PC-9 (cell line): Measurements from ENCODE around the gene LMOD1. TPM values are rescaled to one million over a fixed set of nuclear protein-coding genes. Genes with fewer than 3 reads are reported as not detected.
A peak's percentile ranks its signal among the peaks of the same experiment; 100 is the strongest.

Experiments used
- BruUV-seq: library from RNA; stranded (reverse); fragments of 400-500 nt; replicated peaks from 2 replicates; lab custom pipeline; 2021; lab: Mats Ljungman, UMichigan
- CTCF ChIA-PET: fragments of 300-600 bp; sonication (Branson Sonifier 250); formaldehyde crosslinking; loops from one replicate; lab custom pipeline; 2022; ENCODE audit warnings: antibody characterized with exemption; lab: Charles Lee
- POLR2A ChIA-PET: fragments of 300-600 bp; sonication (Branson Sonifier 250); formaldehyde crosslinking; loops from one replicate; lab custom pipeline; 2022; ENCODE audit warnings: antibody characterized with exemption; ENCODE audit not compliant: unreplicated experiment; lab: Charles Lee
- DNase-seq, 2 experiments: peaks; one replicate each; pipeline versions ENCODE4 v3.0.0 to v3.0.0-alpha.2; 2015 to 2022; ENCODE audit warnings: mixed read lengths in 1 of 2
- H2AFZ ChIP-seq: fragments of 200-600 bp; sonication (generic); 2 replicates; pipeline ENCODE4 v1.8.1; 2017; ENCODE audit warnings: antibody characterized with exemption
- H3F3A ChIP-seq: fragments of 200-600 bp; sonication (generic); 2 replicates; pipeline ENCODE4 v1.8.1; 2017; ENCODE audit warnings: antibody characterized with exemption, mild to moderate bottlenecking, low read depth; ENCODE audit not compliant: insufficient read depth
- H3K27ac ChIP-seq: fragments of 200-600 bp; sonication (generic); 2 replicates; pipeline ENCODE4 v1.6.1; 2016; ENCODE audit warnings: mixed run types
- H3K27me3 ChIP-seq: fragments of 200-600 bp; sonication (generic); 2 replicates; pipeline ENCODE4 v1.6.1; 2016; ENCODE audit warnings: low read depth, mixed run types; ENCODE audit not compliant: insufficient read depth
- H3K36me3 ChIP-seq: fragments of 200-600 bp; sonication (generic); 2 replicates; pipeline ENCODE4 v1.6.1; 2016; ENCODE audit warnings: low read depth, mixed run types
- H3K4me1 ChIP-seq: fragments of 200-600 bp; sonication (generic); replicated peaks from 2 replicates; pipeline ENCODE4 v1.6.1; 2016; ENCODE audit warnings: mixed run types; ENCODE audit not compliant: insufficient read depth
- H3K4me2 ChIP-seq: fragments of 200-600 bp; sonication (generic); 2 replicates; pipeline ENCODE4 v1.6.1; 2017; ENCODE audit warnings: mixed run types
- H3K4me3 ChIP-seq: fragments of 200-600 bp; sonication (generic); 2 replicates; pipeline ENCODE4 v1.6.1; 2016; ENCODE audit warnings: mixed run types
- H3K79me2 ChIP-seq: fragments of 200-600 bp; sonication (generic); 2 replicates; pipeline ENCODE4 v1.6.1; 2017; ENCODE audit warnings: low read depth, mixed run types
- H3K9me2 ChIP-seq: fragments of 200-600 bp; sonication (generic); 2 replicates; pipeline ENCODE4 v1.8.1; 2017; ENCODE audit warnings: mild to moderate bottlenecking; ENCODE audit not compliant: insufficient read depth
- H3K9me3 ChIP-seq: fragments of 200-600 bp; sonication (generic); 2 replicates; pipeline ENCODE4 v1.8.1; 2016; ENCODE audit warnings: low read depth; ENCODE audit not compliant: insufficient read depth
- H4K20me1 ChIP-seq: fragments of 200-600 bp; sonication (generic); 2 replicates; pipeline ENCODE4 v1.8.1; 2017; ENCODE audit not compliant: insufficient read depth
- CTCF ChIP-seq: fragments of 200-600 bp; sonication (generic); conservative IDR thresholded peaks from 2 replicates; pipeline ENCODE4 v1.6.1; 2017; ENCODE audit warnings: mixed run types, antibody characterized with exemption, mild to moderate bottlenecking, moderate library complexity
- EZH2 ChIP-seq: fragments of 200-600 bp; sonication (generic); IDR thresholded peaks from 2 replicates; pipeline ENCODE4 v1.8.0; 2017; ENCODE audit warnings: antibody characterized with exemption, low read depth
- intact Hi-C: fragments of 100-400 bp; cut with micrococcal nuclease; formaldehyde crosslinking; loops from one replicate; pipeline ENCODE4 v1.10.0; 2022; ENCODE audit not compliant: unreplicated experiment
- total RNA-seq: library from RNA; stranded (reverse); gene quantifications from 2 replicates; pipeline ENCODE4 v1.2.3, GENCODE V29; 2021

The LMOD1 gene
- total RNA-seq, 1 experiment from 2014 or later = 0.74 TPM

GRCh38 chr1:201891451-201892045 lies 54.8 kb downstream of the LMOD1 start:
- H3F3A ChIP-seq = peaks cover 27% of the 10 kb centered on the region
- H3K27me3 ChIP-seq = no peaks in the 10 kb centered on the region
- H3K9me2 ChIP-seq = no peaks in the 10 kb centered on the region
- TF ChIP-seq EZH2 (no peak), CTCF (no peak)
- H3K4me3 ChIP-seq = no peak overlapping the region
- intact Hi-C loops = no loop called here
- no peak overlapping the region for H3K4me2 ChIP-seq
- no peaks in the 10 kb centered on the region for H3K36me3 ChIP-seq
- H3K4me1 ChIP-seq = peaks cover 15% of the 10 kb centered on the region
- H2AFZ ChIP-seq = no peak overlapping the region
- H4K20me1 ChIP-seq = no peaks in the 10 kb centered on the region
- no TSS peak for BruUV-seq
- CTCF ChIA-PET = no interaction called here
- H3K27ac ChIP-seq = no peak overlapping the region
- no peak for DNase-seq
- no peaks in the 10 kb centered on the region for H3K9me3 ChIP-seq
- POLR2A ChIA-PET = no interaction called here
- H3K79me2 ChIP-seq = no peaks in the 10 kb centered on the region

- Histone ChIP-seq H2AFZ (no peak overlapping the region), H3K4me2 (no peak overlapping the region), H4K20me1 (no peaks in the 10 kb centered on the region), H3K4me1 (peaks cover 15% of the 10 kb centered on the region), H3K27ac (no peak overlapping the region), H3K9me2 (no peaks in the 10 kb centered on the region), H3K79me2 (no peaks in the 10 kb centered on the region), H3K36me3 (no peaks in the 10 kb centered on the region), H3K9me3 (no peaks in the 10 kb centered on the region), H3F3A (peaks cover 22% of the 10 kb centered on the region), H3K27me3 (no peaks in the 10 kb centered on the region), H3K4me3 (no peak overlapping the region)
- TF ChIP-seq CTCF (no peak), EZH2 (no peak)
- intact Hi-C loops = no loop called here
- DNase-seq = peak in 1 of 2 experiments; percentile 16
- CTCF ChIA-PET = no interaction called here
- no TSS peak for BruUV-seq
- POLR2A ChIA-PET = no interaction called here
Measured at GRCh38 chr1:201890806-201891450, 55.4 kb downstream of the LMOD1 start.

GRCh38 chr1:201890223-201890622 lies 56.1 kb downstream of the LMOD1 start:
- no peaks in the 10 kb centered on the region for H3K36me3 ChIP-seq
- no peak overlapping the region for H3K4me2 ChIP-seq
- no peak for DNase-seq
- intact Hi-C loops = no loop called here
- CTCF ChIA-PET = no interaction called here
- no peak for TF ChIP-seq CTCF
- TF ChIP-seq EZH2 = no peak
- no peaks in the 10 kb centered on the region for H3K27me3 ChIP-seq
- H4K20me1 ChIP-seq = no peaks in the 10 kb centered on the region
- no peak overlapping the region for H3K4me3 ChIP-seq
- H3K79me2 ChIP-seq = no peaks in the 10 kb centered on the region
- H3K9me2 ChIP-seq = no peaks in the 10 kb centered on the region
- H3K4me1 ChIP-seq = peaks cover 22% of the 10 kb centered on the region
- POLR2A ChIA-PET = no interaction called here
- H3K27ac ChIP-seq = no peak overlapping the region
- peaks cover 20% of the 10 kb centered on the region for H3F3A ChIP-seq
- BruUV-seq = TSS peak; percentile 24
- H3K9me3 ChIP-seq = no peaks in the 10 kb centered on the region
- H2AFZ ChIP-seq = no peak overlapping the region
